ENCODE results near the gene SPATA9.

SPATA9 gene

GRCh38 chr5:95682891-95683290 is at the start of gene SPATA9:
Gene SPATA9, minus strand, starts transcription at chr5:95682991. Its CDS starts 137 bp downstream, at chr5:95682854.
- DNase-seq (ENCODE audit: low read depth, low spot score) = no peak

- DNase-seq (ENCODE audit: low read depth, low spot score) = no peak
Observed at GRCh38 chr5:95731571-95732554, 49.1 kb upstream of the SPATA9 start.

GRCh38 chr5:95730730-95731570 is 48.2 kb upstream of the SPATA9 start, which contains the start of gene RHOBTB3:
Gene RHOBTB3, plus strand, starts transcription at chr5:95731336. Its CDS starts 347 bp downstream, at chr5:95731683.
- no peak for DNase-seq (ENCODE audit: low read depth, low spot score)

- no peak for DNase-seq (ENCODE audit: low read depth, low spot score)
Observed at GRCh38 chr5:95730011-95730700, 47.4 kb upstream of the SPATA9 start.

GRCh38 chr5:95729115-95730010 is 46.6 kb upstream of the SPATA9 start:
- no peak for DNase-seq (ENCODE audit: low read depth, low spot score)

- no peak for DNase-seq (ENCODE audit: low read depth, low spot score)
Observed at GRCh38 chr5:95728494-95729114, 45.8 kb upstream of the SPATA9 start.

GRCh38 chr5:95727764-95728191 is 45.0 kb upstream of the SPATA9 start:
- no peak for DNase-seq (ENCODE audit: low read depth, low spot score)

GRCh38 chr5:95726811-95727763 is 44.3 kb upstream of the SPATA9 start:
- no peak for DNase-seq (ENCODE audit: low read depth, low spot score)

GRCh38 chr5:95725937-95726810 is 43.4 kb upstream of the SPATA9 start:
- no peak for DNase-seq (ENCODE audit: low read depth, low spot score)

GRCh38 chr5:95725071-95725820 is 42.5 kb upstream of the SPATA9 start:
- DNase-seq (ENCODE audit: low read depth, low spot score) = no peak

- no peak for DNase-seq (ENCODE audit: low read depth, low spot score)
Observed at GRCh38 chr5:95723632-95724369, 41.0 kb upstream of the SPATA9 start.

- no peak for DNase-seq (ENCODE audit: low read depth, low spot score)
Observed at GRCh38 chr5:95721582-95722295, 38.9 kb upstream of the SPATA9 start.

- no peak for DNase-seq (ENCODE audit: low read depth, low spot score)
Observed at GRCh38 chr5:95720094-95720786, 37.4 kb upstream of the SPATA9 start.

GRCh38 chr5:95718738-95719137 is 35.9 kb upstream of the SPATA9 start:
- DNase-seq (ENCODE audit: low read depth, low spot score) = no peak

- no peak for DNase-seq (ENCODE audit: low read depth, low spot score)
Observed at GRCh38 chr5:95718203-95718602, 35.4 kb upstream of the SPATA9 start.
